GM21526 (cell line): ENCODE data around the gene TLR4.

Source experiments
- ATAC-seq: cut with Tn5 transposase; IDR thresholded peaks from one replicate; pipeline ENCODE4 v1.9.1; 2021; ENCODE audit warnings: moderate library complexity; ENCODE audit not compliant: unreplicated experiment, low FRiP score

TLR4 gene

GRCh38 chr9:117742131-117742530, 37.9 kb downstream of the TLR4 start:
- no peak for ATAC-seq

- no peak for ATAC-seq
These were observed 40.2 kb downstream of the TLR4 start for GRCh38 chr9:117744369-117744768.

GRCh38 chr9:117744856-117745389, 40.7 kb downstream of the TLR4 start:
- ATAC-seq: no peak

- ATAC-seq: no peak
These were observed 41.4 kb downstream of the TLR4 start for GRCh38 chr9:117745598-117745997.

- ATAC-seq: no peak
These were observed 42.1 kb downstream of the TLR4 start for GRCh38 chr9:117746263-117746662.

- ATAC-seq: no peak
These were observed 43.3 kb downstream of the TLR4 start for GRCh38 chr9:117747386-117747970.

GRCh38 chr9:117750401-117750800, 46.2 kb downstream of the TLR4 start:
- ATAC-seq: no peak

GRCh38 chr9:117752894-117753293, 48.7 kb downstream of the TLR4 start:
- no peak for ATAC-seq

GRCh38 chr9:117757561-117758190, 53.5 kb downstream of the TLR4 start:
- no peak for ATAC-seq

- no peak for ATAC-seq
These were observed 59.1 kb downstream of the TLR4 start for GRCh38 chr9:117763314-117763713.

GRCh38 chr9:117768750-117769395, 64.7 kb downstream of the TLR4 start:
- ATAC-seq: no peak

- no peak for ATAC-seq
These were observed 66.9 kb downstream of the TLR4 start for GRCh38 chr9:117771136-117771535.

- ATAC-seq: no peak
These were observed 68.8 kb downstream of the TLR4 start for GRCh38 chr9:117772960-117773359.
